ENCODE data around the gene DHX15.
"Not testable (repeated sequence)": the region's sequence is repeated elsewhere in the genome, so short reads cannot be mapped to it uniquely, and the experiment has no call there.

Gene DHX15

DNA sequence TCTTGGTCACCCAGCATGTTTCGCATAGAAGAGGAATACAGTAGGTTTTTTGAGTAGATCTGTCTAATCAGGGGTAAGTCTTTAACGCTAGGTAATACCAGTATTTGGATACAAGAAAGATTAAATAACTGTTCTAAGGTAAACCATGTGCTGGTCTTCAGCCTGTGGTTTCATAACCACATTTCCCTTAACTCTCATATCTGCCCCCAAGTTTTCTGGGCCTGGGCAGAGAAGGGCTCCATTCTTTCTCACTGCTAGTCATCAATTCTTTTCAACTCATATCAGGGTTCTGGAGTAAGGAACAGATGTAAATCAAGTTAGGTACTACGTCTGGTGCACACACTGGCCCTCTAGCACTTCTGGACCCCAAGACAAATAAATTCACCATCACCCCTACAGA, 49.0 kb downstream of the DHX15 start:
- no peak for DNase-seq

DNA sequence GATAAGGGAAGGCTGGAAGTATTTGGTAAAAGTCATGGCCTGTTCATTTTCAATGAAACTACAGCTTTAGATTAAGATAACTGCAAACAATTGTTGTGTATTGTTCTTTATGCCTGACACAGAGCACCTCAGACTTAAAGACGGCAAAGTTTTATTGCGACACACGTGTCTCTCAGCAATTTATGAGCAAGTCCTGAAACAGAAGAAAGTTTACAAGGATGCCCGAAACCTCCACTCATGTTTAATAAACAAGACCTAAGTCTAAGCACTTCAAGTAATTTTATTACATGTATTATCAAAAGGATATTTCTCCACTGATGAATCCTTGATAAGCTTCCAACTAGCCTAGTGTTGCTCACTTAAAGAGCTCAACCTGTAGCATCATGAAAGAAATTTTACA, 51.0 kb downstream of the DHX15 start:
- no peak for DNase-seq

- DNase-seq: no peak
Measured at GRCh38 chr4:24529555-24529954, 54.8 kb downstream of the DHX15 start.

DNA sequence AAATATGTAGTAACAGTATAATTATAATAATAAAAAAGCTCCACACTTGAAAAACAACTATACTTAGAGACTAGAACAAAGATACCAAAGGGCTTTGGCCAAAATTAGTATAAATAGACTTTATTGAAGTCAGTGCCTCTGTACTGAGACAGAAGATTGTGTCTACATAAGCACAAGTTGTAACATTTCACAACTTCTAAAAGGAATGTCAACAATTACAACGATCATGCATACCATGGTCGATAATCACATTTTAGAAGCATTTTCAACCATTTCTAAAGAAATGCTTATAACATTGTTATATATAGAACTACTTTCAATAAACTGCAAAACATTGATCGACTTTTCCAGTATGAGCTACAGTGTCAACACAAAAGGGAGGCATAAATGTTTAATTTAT, 57.0 kb downstream of the DHX15 start:
- DNase-seq: no peak

DNA sequence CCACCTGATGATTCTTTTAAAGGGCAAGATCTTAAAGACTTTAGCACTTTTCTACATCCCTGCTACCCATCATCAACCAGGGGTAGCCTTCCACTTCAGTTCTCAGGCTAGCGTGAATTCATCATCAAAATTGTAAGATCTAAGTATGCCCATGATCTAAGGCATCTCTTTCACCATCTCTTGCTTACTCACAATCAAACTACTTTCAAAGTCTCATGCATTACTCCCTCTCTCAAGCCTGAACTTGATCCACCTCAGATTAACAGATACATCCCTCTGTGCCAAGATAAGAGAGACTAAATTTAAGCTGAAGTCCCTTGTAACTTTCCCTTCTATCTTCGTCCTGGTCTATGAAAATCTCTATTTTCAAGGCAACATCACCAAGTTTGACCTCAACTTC, 62.8 kb downstream of the DHX15 start:
- DNase-seq: no peak

DNA sequence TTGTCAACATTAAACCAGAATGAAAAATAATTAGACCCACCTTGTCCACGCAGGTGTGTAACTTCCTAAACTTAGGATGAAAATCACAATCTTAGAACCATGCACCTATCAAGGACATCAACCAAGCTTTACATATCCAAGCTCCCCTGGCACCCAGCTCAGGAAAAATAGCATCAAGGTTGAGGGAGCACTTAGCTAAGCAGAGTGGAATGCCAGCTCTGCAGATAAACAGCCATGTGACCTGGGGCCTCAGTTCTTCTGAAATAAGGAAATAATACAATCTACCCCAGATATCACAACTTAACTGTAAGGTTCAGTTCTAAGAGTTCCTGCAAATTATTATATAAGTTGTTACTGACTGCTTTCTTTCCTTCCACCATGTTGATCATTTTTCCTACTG, 64.7 kb downstream of the DHX15 start:
- no peak for DNase-seq

DNA sequence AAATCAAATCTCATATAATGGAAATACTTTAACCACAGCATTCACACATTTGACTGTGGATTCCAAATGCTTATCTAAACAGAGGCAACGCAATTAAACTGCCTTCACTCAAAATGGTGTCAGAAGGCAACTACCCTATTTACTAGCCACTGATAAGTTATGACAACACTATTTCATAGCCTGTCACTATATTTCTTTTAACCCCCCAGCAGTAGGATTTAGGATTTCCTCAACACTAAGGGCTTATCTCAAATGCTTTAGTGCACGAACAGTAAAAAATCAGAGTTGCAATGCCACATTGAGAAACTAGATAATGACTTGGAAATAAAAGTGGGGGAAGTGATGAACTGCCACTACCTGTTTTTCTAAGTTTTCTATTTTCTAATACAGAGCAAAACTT, 66.7 kb downstream of the DHX15 start:
- DNase-seq: no peak

GRCh38 chr4:24516926-24517325, 67.4 kb downstream of the DHX15 start:
- DNase-seq: no peak

DNA sequence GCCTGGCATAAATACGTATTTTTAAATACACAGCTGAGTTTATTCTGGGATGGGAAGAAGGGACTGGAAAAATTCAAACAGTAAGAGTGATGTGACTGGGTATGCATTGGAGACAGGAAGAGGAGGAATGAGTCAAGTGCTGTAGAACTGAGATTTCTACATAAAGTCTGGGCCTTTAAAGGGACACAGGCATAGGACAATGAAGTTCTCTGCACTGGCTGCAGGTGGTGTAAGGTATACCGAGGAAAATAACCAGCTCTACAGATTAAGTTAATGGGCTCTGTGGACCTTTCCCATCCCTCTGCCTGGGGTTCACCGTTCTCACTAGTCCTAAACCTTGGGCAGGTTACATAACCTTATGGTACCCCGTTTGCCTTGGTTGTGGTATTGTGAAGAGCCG, 68.7 kb downstream of the DHX15 start:
- no peak for DNase-seq

GRCh38 chr4:24514808-24515207, 69.5 kb downstream of the DHX15 start:
- no peak for DNase-seq

GRCh38 chr4:24513718-24514117, 70.6 kb downstream of the DHX15 start:
- no peak for DNase-seq

DNA sequence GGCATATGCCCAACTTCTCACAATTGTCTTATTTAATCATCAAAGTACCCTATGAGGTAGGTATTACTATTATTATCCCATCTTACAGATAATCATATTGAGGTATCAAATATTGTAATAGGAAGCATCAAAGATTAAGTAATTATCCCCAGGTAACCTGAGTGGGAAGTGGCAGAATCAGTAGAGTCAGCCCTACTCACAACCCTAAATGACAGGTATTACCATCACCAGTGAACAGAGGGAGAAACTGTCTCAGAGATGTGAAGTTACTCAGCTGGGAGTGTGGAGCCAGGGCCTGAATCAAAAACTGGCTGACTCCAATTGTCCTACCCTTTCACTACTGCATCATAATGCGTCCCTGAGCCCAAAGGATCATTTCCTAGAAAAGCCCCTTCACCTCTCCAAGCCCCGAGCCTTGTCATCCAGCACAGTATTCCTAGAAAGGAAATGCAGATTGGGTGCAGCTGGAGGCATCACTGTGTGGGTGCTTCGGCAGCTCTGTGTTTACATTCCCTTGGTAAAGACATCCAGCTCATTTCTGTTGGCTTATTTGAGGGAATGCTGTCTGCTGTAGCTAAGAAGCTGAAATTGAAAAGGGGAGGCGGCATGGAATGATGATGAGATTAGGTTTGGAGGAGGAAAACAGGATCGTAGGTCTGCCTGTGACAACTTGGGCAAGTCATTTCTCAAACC, 72.8 kb downstream of the DHX15 start:
- no peak for DNase-seq

DNA sequence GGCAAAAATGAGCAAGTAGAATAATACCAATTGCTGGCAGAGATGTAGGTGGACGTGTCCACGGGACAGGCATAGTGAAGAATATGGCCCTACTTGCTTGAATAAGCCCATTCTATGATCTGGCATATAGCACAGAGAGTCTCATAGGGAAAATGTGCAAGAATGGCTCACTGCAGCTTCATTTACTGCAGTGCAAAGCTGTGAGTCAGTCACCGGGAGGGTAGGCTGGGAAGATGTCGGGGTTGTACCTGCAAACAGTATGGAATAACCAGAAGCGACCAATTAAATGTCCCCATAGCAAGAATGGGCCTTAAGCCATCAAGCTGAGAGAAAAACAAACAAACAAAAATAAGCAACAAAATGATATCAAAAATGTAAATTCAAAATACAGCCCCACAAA, 74.3 kb downstream of the DHX15 start:
- DNase-seq: no peak

GRCh38 chr4:24508541-24508940, 75.8 kb downstream of the DHX15 start:
- DNase-seq: no peak

DNA sequence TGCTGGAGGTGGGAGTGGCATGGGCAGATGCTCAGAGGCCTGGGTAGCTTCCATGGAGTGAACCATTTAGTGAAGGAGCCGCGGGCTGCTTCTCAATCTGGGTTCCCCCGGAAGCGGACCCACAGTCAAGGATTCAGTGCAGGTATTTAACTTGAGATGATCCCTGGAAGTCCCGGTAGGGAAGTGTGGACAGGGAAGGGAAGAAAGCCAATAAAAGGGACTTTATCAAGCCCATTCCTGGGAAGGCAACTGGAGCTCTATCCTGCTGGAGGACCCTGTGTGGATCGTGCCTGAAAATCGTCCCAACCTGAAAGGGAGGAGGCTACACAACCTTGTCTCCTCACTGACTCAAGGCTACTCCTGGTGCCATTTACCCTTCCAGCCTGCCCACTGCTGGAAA, 76.9 kb downstream of the DHX15 start:
- DNase-seq: no peak

- DNase-seq: not testable (repeated sequence)
Measured at GRCh38 chr4:24503090-24503489, 81.3 kb downstream of the DHX15 start.

GRCh38 chr4:24497221-24497620, 87.1 kb downstream of the DHX15 start:
- DNase-seq: no peak

DNA sequence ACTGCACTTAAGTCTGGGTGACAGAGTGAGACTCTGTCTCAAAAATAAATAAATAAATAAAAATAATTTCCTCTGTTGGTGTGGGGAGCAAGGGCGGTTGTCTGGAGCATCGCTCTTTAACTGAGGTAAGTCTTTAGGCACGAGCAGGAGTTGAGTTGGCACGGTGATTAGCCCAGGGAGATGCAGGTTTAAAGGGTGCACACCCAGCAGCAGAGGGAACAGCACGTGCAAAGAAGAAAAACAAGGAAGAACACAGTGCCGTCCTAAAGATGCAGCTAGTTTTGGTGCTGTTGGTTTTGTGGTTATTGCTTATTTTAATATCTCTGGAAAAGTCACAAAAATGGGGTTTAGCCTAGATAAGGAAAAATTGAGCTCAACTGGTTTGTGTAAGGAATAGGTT, 87.8 kb downstream of the DHX15 start:
- DNase-seq: no peak

- DNase-seq: no peak
Measured at GRCh38 chr4:24495388-24495787, 89.0 kb downstream of the DHX15 start.

GRCh38 chr4:24489870-24490269, 94.5 kb downstream of the DHX15 start:
- DNase-seq: no peak

DNA sequence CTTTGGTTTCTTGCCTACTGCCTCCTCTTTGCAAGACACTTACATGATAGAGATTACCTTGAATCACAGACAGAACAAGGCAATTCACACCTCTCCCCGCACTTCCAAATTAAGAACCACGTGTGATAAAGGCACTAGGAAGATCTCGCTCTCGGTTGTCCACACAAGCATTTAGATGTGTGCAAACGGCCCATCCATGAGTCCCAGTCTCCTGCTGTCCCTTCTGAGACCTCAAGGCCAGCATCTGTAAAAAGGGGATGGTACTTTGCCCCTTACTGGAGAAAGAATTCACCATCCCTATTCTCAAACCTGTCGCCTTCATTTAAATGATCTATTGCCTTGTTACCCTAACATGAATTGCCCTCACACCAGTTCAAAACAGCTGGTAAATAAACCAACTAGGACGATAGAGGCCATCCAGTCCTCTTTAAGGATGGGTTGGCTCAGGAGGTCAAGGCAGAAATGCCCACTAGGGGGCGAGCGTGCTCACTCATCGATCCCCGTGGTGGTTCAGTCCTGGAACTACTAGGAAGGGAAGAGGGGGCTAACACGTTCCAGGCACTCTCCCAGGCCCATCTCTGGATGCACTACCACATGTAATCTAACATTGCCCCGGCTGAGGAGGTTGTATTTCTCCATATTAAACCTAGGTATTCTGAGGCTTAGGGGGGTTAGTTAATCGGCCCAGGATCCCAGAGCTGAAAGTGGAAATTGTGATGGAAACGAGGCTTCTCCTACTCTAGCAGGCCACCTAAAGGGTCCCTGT, 95.8 kb downstream of the DHX15 start:
- DNase-seq: peak; percentile 66

- no peak for DNase-seq
Measured at GRCh38 chr4:24482871-24483270, 101.5 kb downstream of the DHX15 start.

GRCh38 chr4:24477919-24478318, 106.4 kb downstream of the DHX15 start:
- DNase-seq: no peak
